GM12892 (cell line): Measurements from ENCODE around the gene PARP15.

Source experiments
- POLR2A ChIP-seq: IDR thresholded peaks from 2 replicates; pipeline ENCODE4 v1.6.1; 2011; ENCODE audit warnings: low read depth, low read length, control low read depth
- POLR2AphosphoS5 ChIP-seq: IDR thresholded peaks from 2 replicates; pipeline ENCODE4 v1.6.1; 2011; ENCODE audit warnings: low read depth, low read length, control low read depth
- TAF1 ChIP-seq: IDR thresholded peaks from 2 replicates; pipeline ENCODE4 v1.6.1; 2011; ENCODE audit warnings: low read depth, mild to moderate bottlenecking, control low read depth, low read length, borderline replicate concordance

DNA sequence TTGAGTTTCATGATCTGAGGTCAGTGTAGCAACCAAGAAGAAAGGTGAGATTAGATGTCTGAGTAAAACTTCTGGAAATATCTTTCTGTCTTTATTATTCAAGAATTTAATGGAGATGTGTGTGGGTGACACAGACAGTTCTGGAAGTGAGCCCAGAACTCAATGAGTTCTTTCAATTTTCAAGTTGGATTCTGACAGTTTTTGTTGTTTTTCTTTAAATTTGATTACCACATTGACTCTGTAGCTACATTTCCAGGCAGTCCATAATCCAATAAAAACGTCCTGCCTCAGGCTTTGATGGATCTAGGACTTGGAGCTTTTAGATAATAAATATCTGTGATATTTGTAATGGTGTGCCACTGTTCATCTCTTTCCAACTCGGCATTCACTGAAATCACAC lies 99.3 kb downstream of the PARP15 start:
- TF ChIP-seq TAF1 (no peak), POLR2A (no peak), POLR2AphosphoS5 (no peak)
